Endodermal cell (in vitro differentiated cells): ENCODE measurements around the gene ATP5ME. TPM values are rescaled to one million over a fixed set of nuclear protein-coding genes. Genes with fewer than 3 reads are reported as not detected.

Source experiments
- DNase-seq: peaks from one replicate; pipeline ENCODE4 v3.0.0-alpha.2; 2017
- H3K27ac ChIP-seq: 2 replicates; pipeline ENCODE4 v1.5.1; 2013; ENCODE audit warnings: mild to moderate bottlenecking, low read depth, low read length, moderate library complexity
- H3K27me3 ChIP-seq: 2 replicates; pipeline ENCODE4 v1.6.1; 2013; ENCODE audit warnings: mild to moderate bottlenecking, low read length, moderate library complexity; ENCODE audit not compliant: insufficient read depth, control insufficient read depth, poor library complexity, severe bottlenecking
- H3K36me3 ChIP-seq: 2 replicates; pipeline ENCODE4 v1.7.0; 2013; ENCODE audit warnings: mild to moderate bottlenecking, low read length, moderate library complexity; ENCODE audit not compliant: control insufficient read depth, insufficient read depth
- H3K4me1 ChIP-seq: one replicate; pipeline ENCODE4 v1.7.0; 2013; ENCODE audit warnings: low read length; ENCODE audit not compliant: control insufficient read depth, insufficient read depth
- H3K4me3 ChIP-seq: 2 replicates; pipeline ENCODE4 v1.5.1; 2013; ENCODE audit warnings: mild to moderate bottlenecking, low read length, moderate library complexity
- H3K9ac ChIP-seq: 2 replicates; pipeline ENCODE4 v1.6.1; 2013; ENCODE audit warnings: mild to moderate bottlenecking, low read length, moderate library complexity; ENCODE audit not compliant: poor library complexity, severe bottlenecking; ENCODE audit errors: extremely low read depth
- H3K9me3 ChIP-seq: 2 replicates; pipeline ENCODE4 v1.6.1; 2013; ENCODE audit warnings: mild to moderate bottlenecking, low read length, moderate library complexity; ENCODE audit not compliant: control insufficient read depth
- H3K27ac Mint-ChIP-seq: 2 replicates; pipeline ENCODE4 v1.8.0; 2020; ENCODE audit warnings: mixed read lengths
- H3K27me3 Mint-ChIP-seq: 2 replicates; pipeline ENCODE4 v1.8.0; 2021; ENCODE audit warnings: mild to moderate bottlenecking, mixed read lengths; ENCODE audit not compliant: insufficient read depth
- H3K36me3 Mint-ChIP-seq: 2 replicates; pipeline ENCODE4 v1.8.0; 2020; ENCODE audit warnings: low read depth, mixed read lengths
- H3K4me1 Mint-ChIP-seq: 2 replicates; pipeline ENCODE4 v1.8.0; 2020; ENCODE audit warnings: mixed read lengths
- H3K4me3 Mint-ChIP-seq: 2 replicates; pipeline ENCODE4 v1.8.0; 2020; ENCODE audit warnings: mild to moderate bottlenecking, moderate library complexity, mixed read lengths
- H3K9me3 Mint-ChIP-seq: 2 replicates; pipeline ENCODE4 v1.8.0; 2020; ENCODE audit warnings: mild to moderate bottlenecking, mixed read lengths
- CTCF ChIP-seq: fragments of 200-600 bp; sonication (generic); conservative IDR thresholded peaks from 2 replicates; pipeline ENCODE4 v1.5.0; 2021; ENCODE audit warnings: antibody characterized with exemption, mild to moderate bottlenecking
- WGBS, 2 experiments: methylation state at CpG; one replicate each; pipeline versions ENCODE4 v1.1.5 to v1.1.7; 2013; ENCODE audit warnings: missing lambda C conversion rate in 2 of 2, mixed read lengths in 1 of 2; ENCODE audit not compliant: insufficient coverage in 1 of 2, insufficient read length in 1 of 2; 5-methylcytosine and 5-hydroxymethylcytosine counted together
- total RNA-seq, 2 donors: library from RNA; stranded (reverse); fragmentation: NEBNext Ultra II Directional in 1 of 2; extraction: Animal tissue kit (Norgen Biotek cat#: 25700) in 1 of 2; gene quantifications; 2 replicates in 1 of 2; 3 replicates in 1 of 2; pipeline ENCODE4 v1.2.1, GENCODE V29; 2021

Gene ATP5ME
- total RNA-seq, 2 donors from 2014 or later: 407 to 456 TPM

GRCh38 chr4:663438-664428, 10.3 kb downstream of the ATP5ME start:
- no peaks in the 10 kb centered on the region for H3K9me3 Mint-ChIP-seq
- Histone ChIP-seq H3K36me3 (no peaks in the 10 kb centered on the region), H3K4me3 (peak overlapping the region; percentile 70), H3K4me1 (no peaks in the 10 kb centered on the region), H3K9ac (no peak overlapping the region), H3K27ac (no peak overlapping the region), H3K27me3 (no peaks in the 10 kb centered on the region), H3K9me3 (no peaks in the 10 kb centered on the region)
- no peak overlapping the region for H3K27ac Mint-ChIP-seq
- peaks cover 7% of the 10 kb centered on the region for H3K36me3 Mint-ChIP-seq
- H3K4me3 Mint-ChIP-seq: peak overlapping the region; percentile 66
- no peaks in the 10 kb centered on the region for H3K4me1 Mint-ChIP-seq
- no peaks in the 10 kb centered on the region for H3K27me3 Mint-ChIP-seq
- TF ChIP-seq CTCF: peak; percentile 41
- WGBS, 2 experiments: 51 to 60% methylated on average over 38 to 80 of the region's 80 CpGs
- peak; percentile 89 for DNase-seq

GRCh38 chr4:663046-663437, 11.0 kb downstream of the ATP5ME start:
- Mint-ChIP-seq H3K4me3 (peak overlapping the region; percentile 66), H3K4me1 (no peaks in the 10 kb centered on the region), H3K36me3 (peaks cover 7% of the 10 kb centered on the region), H3K27ac (no peak overlapping the region), H3K27me3 (no peaks in the 10 kb centered on the region), H3K9me3 (no peaks in the 10 kb centered on the region)
- no peak for TF ChIP-seq CTCF
- Histone ChIP-seq H3K4me1 (no peaks in the 10 kb centered on the region), H3K27ac (no peak overlapping the region), H3K4me3 (peak overlapping the region; percentile 70), H3K27me3 (no peaks in the 10 kb centered on the region), H3K36me3 (no peaks in the 10 kb centered on the region), H3K9ac (no peak overlapping the region), H3K9me3 (no peaks in the 10 kb centered on the region)
- 92 to 96% methylated on average over 12 to 20 of the region's 20 CpGs for WGBS, 2 experiments
- no peak for DNase-seq

GRCh38 chr4:661881-662761, 12.0 kb downstream of the ATP5ME start:
- peak overlapping the region; percentile 66 for H3K4me3 Mint-ChIP-seq
- H3K27ac ChIP-seq: no peak overlapping the region
- H3K4me1 ChIP-seq: no peaks in the 10 kb centered on the region
- TF ChIP-seq CTCF: no peak
- WGBS, 2 experiments: 95 to 97% methylated on average over 32 to 42 of the region's 42 CpGs
- H3K36me3 Mint-ChIP-seq: peaks cover 7% of the 10 kb centered on the region
- no peaks in the 10 kb centered on the region for H3K9me3 ChIP-seq
- no peaks in the 10 kb centered on the region for H3K27me3 Mint-ChIP-seq
- no peak overlapping the region for H3K9ac ChIP-seq
- H3K27me3 ChIP-seq: no peaks in the 10 kb centered on the region
- H3K4me1 Mint-ChIP-seq: no peaks in the 10 kb centered on the region
- no peaks in the 10 kb centered on the region for H3K9me3 Mint-ChIP-seq
- H3K4me3 ChIP-seq: no peak overlapping the region
- H3K27ac Mint-ChIP-seq: no peak overlapping the region
- H3K36me3 ChIP-seq: no peaks in the 10 kb centered on the region
- no peak for DNase-seq
